Breast epithelium (tissue), 4 donors: ENCODE measurements around the gene SSTR3. TPM values are rescaled to one million over a fixed set of nuclear protein-coding genes. Genes with fewer than 3 reads are reported as not detected.
A peak's percentile ranks its signal among the peaks of the same experiment; 100 is the strongest.

Experiments
- DNase-seq, 2 donors: peaks; one replicate each; pipeline ENCODE4 v3.0.0-alpha.2; 2019; ENCODE audit warnings: low spot score in 2 of 2
- H3K27ac ChIP-seq, 2 donors: fragments of 200-600 bp; sonication (generic) in 1 of 2; one replicate each; pipeline ENCODE4 v1.5.1; 2016 to 2019; ENCODE audit warnings: mild to moderate bottlenecking in 1 of 2
- H3K27me3 ChIP-seq, 2 donors: fragments of 200-600 bp; sonication (generic) in 1 of 2; one replicate each; pipeline versions ENCODE4 v1.5.1 to v1.6.0; 2017 to 2019; ENCODE audit warnings: control low read depth in 1 of 2, mild to moderate bottlenecking in 1 of 2
- H3K36me3 ChIP-seq: fragments of 200-600 bp; one replicate; pipeline ENCODE4 v1.5.1; 2019
- H3K4me1 ChIP-seq, 2 donors: fragments of 200-600 bp; sonication (generic); one replicate each; pipeline ENCODE4 v1.5.1; 2016 to 2019; ENCODE audit warnings: control low read depth in 1 of 2
- H3K4me3 ChIP-seq, 3 donors: fragments of 200-600 bp; sonication (generic); 1 replicate in 2 of 3; 2 replicates in 1 of 3; pipeline ENCODE4 v1.5.1; 2016 to 2019; ENCODE audit warnings: mild to moderate bottlenecking in 3 of 3, moderate library complexity in 2 of 3
- H3K9me3 ChIP-seq, 2 donors: fragments of 200-600 bp; sonication (generic) in 1 of 2; one replicate each; pipeline ENCODE4 v1.5.1; 2016 to 2019; ENCODE audit warnings: control low read depth in 1 of 2
- POLR2A ChIP-seq: fragments of 450-650 bp; IDR thresholded peaks from one replicate; pipeline ENCODE4 v1.6.1; 2016; ENCODE audit warnings: antibody characterized with exemption, mild to moderate bottlenecking, moderate library complexity
- POLR2AphosphoS5 ChIP-seq, 3 donors: sonication (generic); formaldehyde crosslinking; IDR thresholded peaks; one replicate each; pipeline ENCODE4 v1.6.1; 2017; ENCODE audit warnings: antibody characterized with exemption in 3 of 3
- intact Hi-C: fragments of 100-400 bp; cut with DNase I; formaldehyde crosslinking; loops from one replicate; pipeline ENCODE4 v1.15.1; 2023; ENCODE audit warnings: low total_unique reads
- total RNA-seq, 3 donors: library from RNA; depleted of rRNA; stranded (reverse); fragments of >200 nt; gene quantifications; one replicate each; pipeline ENCODE4 v1.1.0, GENCODE V29; 2016
- TF ChIP-seq, protein P1 (sequence below), 3 donors: fragments of 450-650 bp; IDR thresholded peaks; one replicate each; pipeline ENCODE4 v1.5.1; 2016 to 2017; ENCODE audit warnings: antibody characterized with exemption in 3 of 3, mild to moderate bottlenecking in 3 of 3, moderate library complexity in 3 of 3

SSTR3 gene
- total RNA-seq, 3 donors from 2014 or later: not detected

DNA sequence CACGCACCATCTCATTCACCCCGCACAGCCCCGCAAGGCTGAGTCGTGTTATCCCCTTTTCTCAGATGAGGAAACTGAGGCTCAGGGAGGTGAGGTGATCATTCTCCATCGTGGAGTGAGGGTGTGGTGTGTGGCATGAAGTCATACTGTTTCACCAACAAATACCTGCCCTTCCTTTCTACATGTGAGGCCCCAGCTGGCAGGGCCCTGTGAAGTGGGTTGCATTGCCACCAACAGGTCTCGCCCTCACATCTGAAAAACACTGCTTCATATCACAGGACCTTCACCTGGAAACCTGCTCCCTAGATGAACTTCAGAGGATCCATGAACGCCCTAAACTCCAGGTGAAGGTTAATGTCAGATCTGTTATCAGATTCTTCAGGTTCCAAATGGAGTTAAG is 4.3 kb downstream of the SSTR3 start:
- Histone ChIP-seq H3K36me3 (no peaks in the 10 kb centered on the region), H3K9me3 (no peaks in the 10 kb centered on the region), H3K27me3 (no peaks in the 10 kb centered on the region), H3K4me3 (no peak overlapping the region), H3K4me1 (no peaks in the 10 kb centered on the region), H3K27ac (no peak overlapping the region)
- DNase-seq: peak in 1 of 2 donors; percentile 5
- TF ChIP-seq, protein P1, sequence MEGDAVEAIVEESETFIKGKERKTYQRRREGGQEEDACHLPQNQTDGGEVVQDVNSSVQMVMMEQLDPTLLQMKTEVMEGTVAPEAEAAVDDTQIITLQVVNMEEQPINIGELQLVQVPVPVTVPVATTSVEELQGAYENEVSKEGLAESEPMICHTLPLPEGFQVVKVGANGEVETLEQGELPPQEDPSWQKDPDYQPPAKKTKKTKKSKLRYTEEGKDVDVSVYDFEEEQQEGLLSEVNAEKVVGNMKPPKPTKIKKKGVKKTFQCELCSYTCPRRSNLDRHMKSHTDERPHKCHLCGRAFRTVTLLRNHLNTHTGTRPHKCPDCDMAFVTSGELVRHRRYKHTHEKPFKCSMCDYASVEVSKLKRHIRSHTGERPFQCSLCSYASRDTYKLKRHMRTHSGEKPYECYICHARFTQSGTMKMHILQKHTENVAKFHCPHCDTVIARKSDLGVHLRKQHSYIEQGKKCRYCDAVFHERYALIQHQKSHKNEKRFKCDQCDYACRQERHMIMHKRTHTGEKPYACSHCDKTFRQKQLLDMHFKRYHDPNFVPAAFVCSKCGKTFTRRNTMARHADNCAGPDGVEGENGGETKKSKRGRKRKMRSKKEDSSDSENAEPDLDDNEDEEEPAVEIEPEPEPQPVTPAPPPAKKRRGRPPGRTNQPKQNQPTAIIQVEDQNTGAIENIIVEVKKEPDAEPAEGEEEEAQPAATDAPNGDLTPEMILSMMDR (IDR thresholded peaks at IDR 0.05): no peak
- no peak for TF ChIP-seq POLR2A
- TF ChIP-seq POLR2AphosphoS5 (IDR thresholded peaks at IDR 0.05): no peak
- intact Hi-C loops: no loop called here

DNA sequence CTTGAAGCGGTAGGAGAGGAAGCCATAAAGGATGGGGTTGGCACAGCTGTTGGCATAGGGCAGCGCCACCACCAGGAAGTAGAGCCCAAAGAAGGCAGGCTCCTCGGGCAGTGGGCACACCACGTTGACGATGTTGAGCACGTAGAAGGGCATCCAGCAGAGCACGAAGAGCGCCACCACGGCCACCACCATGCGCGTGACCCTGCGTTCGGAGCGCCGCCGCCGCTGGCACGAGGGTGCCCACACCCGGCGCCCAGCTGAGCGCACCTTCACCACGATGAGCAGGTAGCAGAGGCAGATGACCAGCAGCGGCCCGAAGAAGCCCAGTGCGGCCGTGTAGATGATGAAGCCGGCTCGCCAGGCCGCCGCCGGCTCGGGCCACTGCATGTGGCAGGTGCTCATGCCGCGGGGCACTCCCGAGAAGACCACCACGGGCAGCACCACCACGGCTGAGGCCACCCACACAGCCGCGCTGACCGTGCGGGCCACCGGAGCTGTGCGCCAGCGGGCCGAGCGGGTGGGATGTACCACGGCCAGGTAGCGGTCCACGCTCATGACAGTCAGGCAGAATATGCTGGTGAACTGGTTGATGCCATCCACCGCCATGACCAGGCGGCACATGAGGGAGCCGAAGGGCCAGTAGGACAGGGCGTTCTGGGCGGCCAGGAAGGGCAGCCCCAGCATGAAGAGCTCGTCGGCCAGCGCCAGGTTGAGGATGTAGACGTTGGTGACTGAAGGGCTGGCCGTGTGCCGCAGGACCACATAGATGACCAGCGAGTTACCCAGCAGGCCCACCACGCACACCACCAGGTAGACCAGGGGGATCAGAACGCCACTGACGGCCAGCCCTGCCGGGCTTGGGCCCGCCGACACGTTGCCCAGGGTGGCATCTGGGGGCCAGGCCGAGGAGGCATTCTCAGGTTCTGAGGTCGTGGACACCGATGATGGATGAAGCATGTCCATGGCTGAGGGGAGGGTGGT is 5.1 kb downstream of the SSTR3 start:
- Histone ChIP-seq H3K4me1 (no peaks in the 10 kb centered on the region), H3K36me3 (no peaks in the 10 kb centered on the region), H3K27ac (no peak overlapping the region), H3K4me3 (no peak overlapping the region), H3K9me3 (no peaks in the 10 kb centered on the region), H3K27me3 (no peaks in the 10 kb centered on the region)
- TF ChIP-seq POLR2AphosphoS5 (IDR thresholded peaks at IDR 0.05) (no peak), POLR2A (no peak)
- TF ChIP-seq, protein P1 (IDR thresholded peaks at IDR 0.05): no peak
- DNase-seq: peak in 1 of 2 donors; percentile 50
- intact Hi-C loops: no loop called here

DNA sequence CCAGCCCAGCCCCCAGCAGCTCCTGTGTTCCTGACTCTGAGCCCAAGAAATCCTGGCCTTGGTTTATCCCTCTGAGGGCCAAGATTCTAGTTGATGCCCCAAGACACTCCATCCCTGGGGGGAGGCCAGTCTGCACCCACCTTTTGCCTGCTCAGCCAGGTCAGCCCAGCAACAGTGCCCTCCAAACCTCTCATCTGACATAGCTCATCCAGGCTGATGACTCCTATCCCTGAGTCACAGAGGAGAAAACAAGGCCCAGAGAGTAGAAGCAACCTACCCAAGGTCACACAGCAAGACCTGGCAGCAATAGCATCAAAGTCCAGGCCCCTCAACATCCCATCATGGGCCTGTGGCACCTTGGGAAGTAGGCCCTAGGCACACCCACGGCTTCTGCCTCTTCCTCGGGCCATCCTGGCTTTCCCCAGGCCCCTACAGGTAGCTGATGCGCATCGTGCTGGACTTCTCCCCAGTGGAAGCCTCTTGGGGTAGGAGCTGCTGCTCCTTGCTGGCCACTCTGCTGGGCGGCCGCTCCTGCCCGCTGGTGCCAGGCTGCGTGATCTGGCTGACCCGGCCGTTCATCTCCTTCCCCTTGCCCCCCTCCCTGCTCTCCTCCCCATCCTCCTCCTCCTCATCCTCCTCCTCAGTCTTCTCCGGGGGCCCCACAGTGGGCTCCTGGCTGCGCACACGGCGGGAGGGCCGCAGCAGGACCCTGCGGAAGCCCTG is 6.0 kb downstream of the SSTR3 start:
- TF ChIP-seq, protein P1 (IDR thresholded peaks at IDR 0.05): no peak
- no peak for TF ChIP-seq POLR2AphosphoS5 (IDR thresholded peaks at IDR 0.05)
- no peak for TF ChIP-seq POLR2A
- Histone ChIP-seq H3K4me1 (no peaks in the 10 kb centered on the region), H3K4me3 (no peak overlapping the region), H3K27ac (no peak overlapping the region), H3K36me3 (no peaks in the 10 kb centered on the region), H3K9me3 (no peaks in the 10 kb centered on the region), H3K27me3 (no peaks in the 10 kb centered on the region)
- intact Hi-C loops: no loop called here
- DNase-seq: peak in 1 of 2 donors; percentile 45

DNA sequence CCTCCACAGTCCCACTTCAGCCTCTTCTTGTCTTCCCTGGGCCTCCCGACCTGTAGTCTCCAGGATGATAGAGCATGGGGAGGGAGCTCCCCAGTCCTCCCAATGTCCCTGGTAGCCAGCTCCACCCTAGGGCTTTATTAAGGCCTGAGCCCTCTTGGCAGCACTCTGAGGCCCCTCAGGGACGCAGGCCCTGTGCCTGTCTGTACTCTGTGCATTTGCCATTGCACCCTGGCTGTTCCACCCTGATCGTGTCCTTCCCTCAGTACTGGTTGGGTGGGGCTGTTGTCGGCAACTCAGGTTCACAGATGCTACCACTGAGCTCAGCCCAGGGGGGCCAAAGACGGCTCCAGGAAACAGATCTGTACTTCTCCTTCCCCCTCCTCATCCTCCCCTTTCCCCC is 7.2 kb downstream of the SSTR3 start:
- intact Hi-C loops: loop anchor here (2.0 kb wide), 1 partner anchor 40 kb away; no protein-coding TSS in a partner anchor

More for the DNA sequence above, 7.2 kb downstream of the SSTR3 start:
- Histone ChIP-seq H3K4me3 (no peak overlapping the region), H3K4me1 (no peaks in the 10 kb centered on the region), H3K9me3 (no peaks in the 10 kb centered on the region), H3K36me3 (no peaks in the 10 kb centered on the region), H3K27me3 (no peaks in the 10 kb centered on the region), H3K27ac (no peak overlapping the region)
- peak in 1 of 2 donors; percentile 30 for DNase-seq
- no peak for TF ChIP-seq POLR2AphosphoS5 (IDR thresholded peaks at IDR 0.05)
- TF ChIP-seq, protein P1 (IDR thresholded peaks at IDR 0.05): no peak
- TF ChIP-seq POLR2A: no peak
